Measurements from ENCODE around the gene ATP10B. TPM values are rescaled to one million over a fixed set of nuclear protein-coding genes. Genes with fewer than 3 reads are reported as not detected.

ATP10B gene
- total and polyA plus RNA-seq, 10 of the 15 experiments (the other 5 are each of a cell fraction or from before 2014, with no cell fraction given): not detected

GRCh38 chr5:160843240-160843639 is 8.8 kb downstream of the ATP10B start (continued):
- TF ChIP-seq, protein P1, sequence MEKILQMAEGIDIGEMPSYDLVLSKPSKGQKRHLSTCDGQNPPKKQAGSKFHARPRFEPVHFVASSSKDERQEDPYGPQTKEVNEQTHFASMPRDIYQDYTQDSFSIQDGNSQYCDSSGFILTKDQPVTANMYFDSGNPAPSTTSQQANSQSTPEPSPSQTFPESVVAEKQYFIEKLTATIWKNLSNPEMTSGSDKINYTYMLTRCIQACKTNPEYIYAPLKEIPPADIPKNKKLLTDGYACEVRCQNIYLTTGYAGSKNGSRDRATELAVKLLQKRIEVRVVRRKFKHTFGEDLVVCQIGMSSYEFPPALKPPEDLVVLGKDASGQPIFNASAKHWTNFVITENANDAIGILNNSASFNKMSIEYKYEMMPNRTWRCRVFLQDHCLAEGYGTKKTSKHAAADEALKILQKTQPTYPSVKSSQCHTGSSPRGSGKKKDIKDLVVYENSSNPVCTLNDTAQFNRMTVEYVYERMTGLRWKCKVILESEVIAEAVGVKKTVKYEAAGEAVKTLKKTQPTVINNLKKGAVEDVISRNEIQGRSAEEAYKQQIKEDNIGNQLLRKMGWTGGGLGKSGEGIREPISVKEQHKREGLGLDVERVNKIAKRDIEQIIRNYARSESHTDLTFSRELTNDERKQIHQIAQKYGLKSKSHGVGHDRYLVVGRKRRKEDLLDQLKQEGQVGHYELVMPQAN (conservative IDR thresholded peaks at IDR 0.05): no peak
- peak; percentile 89 for TF ChIP-seq IKZF1 (conservative IDR thresholded peaks at IDR 0.05)
- peak; percentile 41; the same call in 1 of the 2 replicates for TF ChIP-seq MYB (IDR thresholded peaks at IDR 0.05; ENCODE audit: borderline replicate concordance, low read depth, low read length)
- no peak for TF ChIP-seq EED (IDR thresholded peaks at IDR 0.05; ENCODE audit: low read depth)
- 0 out of 2 replicates have a peak, but pooled peaks have one; percentile 17 for TF ChIP-seq ZNF207 (IDR thresholded peaks at IDR 0.05; ENCODE audit: borderline replicate concordance)
- no peak for TF ChIP-seq POU2F2 (IDR thresholded peaks at IDR 0.05; ENCODE audit: borderline replicate concordance, low read depth, low read length)
- TF ChIP-seq RAD51 (IDR thresholded peaks at IDR 0.05): 0 out of 2 replicates have a peak, but pooled peaks have one; percentile 40
- no peak for TF ChIP-seq USF2 (IDR thresholded peaks at IDR 0.05; ENCODE audit: borderline replicate concordance, low read depth, low read length)
- TF ChIP-seq, protein P2, sequence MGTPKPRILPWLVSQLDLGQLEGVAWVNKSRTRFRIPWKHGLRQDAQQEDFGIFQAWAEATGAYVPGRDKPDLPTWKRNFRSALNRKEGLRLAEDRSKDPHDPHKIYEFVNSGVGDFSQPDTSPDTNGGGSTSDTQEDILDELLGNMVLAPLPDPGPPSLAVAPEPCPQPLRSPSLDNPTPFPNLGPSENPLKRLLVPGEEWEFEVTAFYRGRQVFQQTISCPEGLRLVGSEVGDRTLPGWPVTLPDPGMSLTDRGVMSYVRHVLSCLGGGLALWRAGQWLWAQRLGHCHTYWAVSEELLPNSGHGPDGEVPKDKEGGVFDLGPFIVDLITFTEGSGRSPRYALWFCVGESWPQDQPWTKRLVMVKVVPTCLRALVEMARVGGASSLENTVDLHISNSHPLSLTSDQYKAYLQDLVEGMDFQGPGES (IDR thresholded peaks at IDR 0.05): no peak
- TF ChIP-seq CREB1 (IDR thresholded peaks at IDR 0.05; ENCODE audit: low read depth): no peak
- no peak for TF ChIP-seq CTCF (IDR thresholded peaks at IDR 0.05 in 2 of 3, conservative IDR thresholded peaks at IDR 0.05 in 1 of 3; ENCODE audit: control insufficient read depth in 2 of 3, extremely low read depth in 1 of 3, insufficient read depth in 1 of 3, low read depth in 3 of 3, low read length in 3 of 3)
- no peak for TF ChIP-seq NFIC (IDR thresholded peaks at IDR 0.05; ENCODE audit: low read depth, low read length)
- TF ChIP-seq SP1 (IDR thresholded peaks at IDR 0.05; ENCODE audit: low read depth, low read length): no peak
- peak; percentile 97 for TF ChIP-seq ZNF384 (IDR thresholded peaks at IDR 0.05; ENCODE audit: borderline replicate concordance, low read depth, low read length)
- TF ChIP-seq, protein P3, sequence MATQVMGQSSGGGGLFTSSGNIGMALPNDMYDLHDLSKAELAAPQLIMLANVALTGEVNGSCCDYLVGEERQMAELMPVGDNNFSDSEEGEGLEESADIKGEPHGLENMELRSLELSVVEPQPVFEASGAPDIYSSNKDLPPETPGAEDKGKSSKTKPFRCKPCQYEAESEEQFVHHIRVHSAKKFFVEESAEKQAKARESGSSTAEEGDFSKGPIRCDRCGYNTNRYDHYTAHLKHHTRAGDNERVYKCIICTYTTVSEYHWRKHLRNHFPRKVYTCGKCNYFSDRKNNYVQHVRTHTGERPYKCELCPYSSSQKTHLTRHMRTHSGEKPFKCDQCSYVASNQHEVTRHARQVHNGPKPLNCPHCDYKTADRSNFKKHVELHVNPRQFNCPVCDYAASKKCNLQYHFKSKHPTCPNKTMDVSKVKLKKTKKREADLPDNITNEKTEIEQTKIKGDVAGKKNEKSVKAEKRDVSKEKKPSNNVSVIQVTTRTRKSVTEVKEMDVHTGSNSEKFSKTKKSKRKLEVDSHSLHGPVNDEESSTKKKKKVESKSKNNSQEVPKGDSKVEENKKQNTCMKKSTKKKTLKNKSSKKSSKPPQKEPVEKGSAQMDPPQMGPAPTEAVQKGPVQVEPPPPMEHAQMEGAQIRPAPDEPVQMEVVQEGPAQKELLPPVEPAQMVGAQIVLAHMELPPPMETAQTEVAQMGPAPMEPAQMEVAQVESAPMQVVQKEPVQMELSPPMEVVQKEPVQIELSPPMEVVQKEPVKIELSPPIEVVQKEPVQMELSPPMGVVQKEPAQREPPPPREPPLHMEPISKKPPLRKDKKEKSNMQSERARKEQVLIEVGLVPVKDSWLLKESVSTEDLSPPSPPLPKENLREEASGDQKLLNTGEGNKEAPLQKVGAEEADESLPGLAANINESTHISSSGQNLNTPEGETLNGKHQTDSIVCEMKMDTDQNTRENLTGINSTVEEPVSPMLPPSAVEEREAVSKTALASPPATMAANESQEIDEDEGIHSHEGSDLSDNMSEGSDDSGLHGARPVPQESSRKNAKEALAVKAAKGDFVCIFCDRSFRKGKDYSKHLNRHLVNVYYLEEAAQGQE (IDR thresholded peaks at IDR 0.05; ENCODE audit: low read depth, low read length): no peak
- no peak for TF ChIP-seq MYC (IDR thresholded peaks at IDR 0.05; ENCODE audit: insufficient read depth, insufficient read length, insufficient replicate concordance, low read length, severe bottlenecking)
- no peak for TF ChIP-seq STAT1 (conservative IDR thresholded peaks at IDR 0.05)
- TF ChIP-seq NR2F1 (conservative IDR thresholded peaks at IDR 0.05): peak; percentile 52; the same call in 1 of the 2 replicates
- no peak for TF ChIP-seq CREM (IDR thresholded peaks at IDR 0.05; ENCODE audit: low read depth)
- no peak for TF ChIP-seq ATF3 (IDR thresholded peaks at IDR 0.05; ENCODE audit: borderline replicate concordance, extremely low read depth, low read depth, low read length)
- TF ChIP-seq FOXK2 (IDR thresholded peaks at IDR 0.05): no peak

All from GM12878 (cell line).